Measurements from ENCODE around the gene TP53BP1. TPM values are rescaled to one million over a fixed set of nuclear protein-coding genes. Genes with fewer than 3 reads are reported as not detected.
A peak's percentile ranks its signal among the peaks of the same experiment; 100 is the strongest.

TP53BP1 gene
- total RNA-seq, 1 donor from 2014 or later = 138 TPM

- Mint-ChIP-seq H3K27ac (no peak overlapping the region), H3K9me3 (ENCODE audit: low read depth) (no peaks in the 10 kb centered on the region), H3K4me1 (ENCODE audit: low read depth) (peaks cover 3% of the 10 kb centered on the region), H3K36me3 (ENCODE audit: insufficient read depth) (peaks cover 31% of the 10 kb centered on the region), H3K27me3 (no peaks in the 10 kb centered on the region), H3K4me3 (ENCODE audit: low read depth) (no peak overlapping the region)
- no peak for TF ChIP-seq CTCF (IDR thresholded peaks at IDR 0.05; ENCODE audit: unreplicated experiment)
- no peak for DNase-seq (ENCODE audit: low spot score, unreplicated experiment)
Measured at GRCh38 chr15:43484455-43484854, 8.5 kb downstream of the TP53BP1 start.

- no peak for DNase-seq (ENCODE audit: low spot score, unreplicated experiment)
- Mint-ChIP-seq H3K4me1 (ENCODE audit: low read depth) (no peaks in the 10 kb centered on the region), H3K9me3 (ENCODE audit: low read depth) (no peaks in the 10 kb centered on the region), H3K27me3 (no peaks in the 10 kb centered on the region), H3K36me3 (ENCODE audit: insufficient read depth) (peaks cover 31% of the 10 kb centered on the region), H3K27ac (peak overlapping the region; percentile 67), H3K4me3 (ENCODE audit: low read depth) (no peak overlapping the region)
- no peak for TF ChIP-seq CTCF (IDR thresholded peaks at IDR 0.05; ENCODE audit: unreplicated experiment)
Measured at GRCh38 chr15:43483297-43484128, 9.4 kb downstream of the TP53BP1 start.

DNA sequence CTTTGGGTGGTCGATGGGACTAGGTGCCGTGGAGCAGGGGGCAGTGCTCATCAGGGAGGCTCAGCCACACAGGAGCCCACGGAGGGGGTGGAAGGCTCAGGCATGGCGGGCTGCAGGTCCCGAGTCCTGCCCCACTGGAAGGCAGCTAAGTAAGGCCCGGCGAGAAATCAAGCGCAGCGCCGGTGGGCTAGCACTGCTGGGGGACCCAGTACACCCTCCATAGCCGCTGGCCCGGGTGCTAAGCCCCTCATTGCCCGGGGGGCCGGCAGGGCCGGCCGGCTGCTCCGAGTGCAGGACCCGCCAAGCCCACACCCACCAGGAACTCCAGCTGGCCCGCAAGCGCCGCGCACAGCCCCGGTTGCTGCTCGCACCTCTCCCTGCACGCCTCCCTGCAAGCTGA, 19.1 kb downstream of the TP53BP1 start:
- no peak overlapping the region for H3K27ac Mint-ChIP-seq
- peaks cover 46% of the 10 kb centered on the region for H3K36me3 Mint-ChIP-seq (ENCODE audit: insufficient read depth)
- no peak for DNase-seq (ENCODE audit: low spot score, unreplicated experiment)
- no peak overlapping the region for H3K4me3 Mint-ChIP-seq (ENCODE audit: low read depth)
- TF ChIP-seq CTCF (IDR thresholded peaks at IDR 0.05; ENCODE audit: unreplicated experiment) = no peak
- H3K9me3 Mint-ChIP-seq (ENCODE audit: low read depth) = no peaks in the 10 kb centered on the region
- no peaks in the 10 kb centered on the region for H3K4me1 Mint-ChIP-seq (ENCODE audit: low read depth)
- no peaks in the 10 kb centered on the region for H3K27me3 Mint-ChIP-seq

GRCh38 chr15:43471975-43472374, 21.0 kb downstream of the TP53BP1 start:
- Mint-ChIP-seq H3K36me3 (ENCODE audit: insufficient read depth) (peaks cover 35% of the 10 kb centered on the region), H3K4me1 (ENCODE audit: low read depth) (no peaks in the 10 kb centered on the region)

DNA sequence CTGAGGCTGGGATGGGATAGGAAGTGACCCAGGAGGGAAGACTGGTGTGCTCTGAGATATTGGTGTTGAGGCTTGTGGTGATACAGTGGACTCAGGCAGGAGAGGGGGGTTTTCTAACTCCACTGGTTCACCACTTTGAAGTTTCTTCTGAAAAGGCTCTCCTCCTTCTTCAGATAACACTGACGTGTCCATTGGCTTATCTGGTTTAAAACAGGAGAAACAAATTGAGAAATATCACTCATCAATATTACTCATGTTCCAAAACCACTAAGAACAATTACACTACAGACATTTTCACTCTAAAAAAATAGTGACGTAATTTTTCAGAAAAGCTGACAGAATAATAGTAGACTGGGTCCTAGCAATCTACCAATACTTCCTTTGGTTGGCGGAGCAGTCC, 23.1 kb downstream of the TP53BP1 start:
- TF ChIP-seq CTCF (IDR thresholded peaks at IDR 0.05; ENCODE audit: unreplicated experiment) = no peak
- Mint-ChIP-seq H3K4me3 (ENCODE audit: low read depth) (no peak overlapping the region), H3K36me3 (ENCODE audit: insufficient read depth) (peaks cover 33% of the 10 kb centered on the region), H3K27ac (no peak overlapping the region), H3K9me3 (ENCODE audit: low read depth) (no peaks in the 10 kb centered on the region), H3K4me1 (ENCODE audit: low read depth) (no peaks in the 10 kb centered on the region), H3K27me3 (no peaks in the 10 kb centered on the region)
- no peak for DNase-seq (ENCODE audit: low spot score, unreplicated experiment)

More at GRCh38 chr15:43471975-43472374, 21.0 kb downstream of the TP53BP1 start:
- H3K27ac Mint-ChIP-seq = no peak overlapping the region
- H3K27me3 Mint-ChIP-seq = no peaks in the 10 kb centered on the region
- H3K9me3 Mint-ChIP-seq (ENCODE audit: low read depth) = no peaks in the 10 kb centered on the region
- DNase-seq (ENCODE audit: low spot score, unreplicated experiment) = no peak
- no peak for TF ChIP-seq CTCF (IDR thresholded peaks at IDR 0.05; ENCODE audit: unreplicated experiment)
- H3K4me3 Mint-ChIP-seq (ENCODE audit: low read depth) = no peak overlapping the region
